Epithelial cell of esophagus (primary cell): ENCODE measurements around the gene SIK2.

Experiments
- DNase-seq: peaks from one replicate; pipeline ENCODE4 v3.0.0; 2010; ENCODE audit warnings: low read depth
- H3K4me3 ChIP-seq: 2 replicates; pipeline ENCODE4 v1.5.1; 2011; ENCODE audit warnings: mild to moderate bottlenecking, low read length, control low read depth
- CTCF ChIP-seq: IDR thresholded peaks from 2 replicates; pipeline ENCODE4 v1.5.1; 2011; ENCODE audit warnings: low read depth, mild to moderate bottlenecking, low read length, control low read depth, inconsistent platforms; ENCODE audit not compliant: insufficient read depth; ENCODE audit errors: missing control alignments

The SIK2 gene

GRCh38 chr11:111660822-111661221 is 58.6 kb downstream of the SIK2 start:
- no peak for DNase-seq
- no peak for TF ChIP-seq CTCF

GRCh38 chr11:111663820-111664219 is 61.6 kb downstream of the SIK2 start:
- H3K4me3 ChIP-seq: no peak overlapping the region
- no peak for TF ChIP-seq CTCF
- DNase-seq: no peak

More at GRCh38 chr11:111660822-111661221, 58.6 kb downstream of the SIK2 start:
- no peak overlapping the region for H3K4me3 ChIP-seq

- H3K4me3 ChIP-seq: no peak overlapping the region
- DNase-seq: peak; percentile 52
- no peak for TF ChIP-seq CTCF
Measured at GRCh38 chr11:111665777-111666176, 63.5 kb downstream of the SIK2 start.

- no peak for DNase-seq
- H3K4me3 ChIP-seq: no peak overlapping the region
- no peak for TF ChIP-seq CTCF
Measured at GRCh38 chr11:111668980-111669379, 66.7 kb downstream of the SIK2 start.

GRCh38 chr11:111671383-111671782 is 69.1 kb downstream of the SIK2 start:
- H3K4me3 ChIP-seq: no peak overlapping the region
- no peak for TF ChIP-seq CTCF
- DNase-seq: no peak

GRCh38 chr11:111672949-111673348 is 70.7 kb downstream of the SIK2 start:
- no peak for DNase-seq
- TF ChIP-seq CTCF: no peak
- H3K4me3 ChIP-seq: no peak overlapping the region

GRCh38 chr11:111674941-111675340 is 72.7 kb downstream of the SIK2 start:
- no peak overlapping the region for H3K4me3 ChIP-seq
- no peak for TF ChIP-seq CTCF
- no peak for DNase-seq
